ENCODE measurements around the gene NGFR.

The NGFR gene

DNA sequence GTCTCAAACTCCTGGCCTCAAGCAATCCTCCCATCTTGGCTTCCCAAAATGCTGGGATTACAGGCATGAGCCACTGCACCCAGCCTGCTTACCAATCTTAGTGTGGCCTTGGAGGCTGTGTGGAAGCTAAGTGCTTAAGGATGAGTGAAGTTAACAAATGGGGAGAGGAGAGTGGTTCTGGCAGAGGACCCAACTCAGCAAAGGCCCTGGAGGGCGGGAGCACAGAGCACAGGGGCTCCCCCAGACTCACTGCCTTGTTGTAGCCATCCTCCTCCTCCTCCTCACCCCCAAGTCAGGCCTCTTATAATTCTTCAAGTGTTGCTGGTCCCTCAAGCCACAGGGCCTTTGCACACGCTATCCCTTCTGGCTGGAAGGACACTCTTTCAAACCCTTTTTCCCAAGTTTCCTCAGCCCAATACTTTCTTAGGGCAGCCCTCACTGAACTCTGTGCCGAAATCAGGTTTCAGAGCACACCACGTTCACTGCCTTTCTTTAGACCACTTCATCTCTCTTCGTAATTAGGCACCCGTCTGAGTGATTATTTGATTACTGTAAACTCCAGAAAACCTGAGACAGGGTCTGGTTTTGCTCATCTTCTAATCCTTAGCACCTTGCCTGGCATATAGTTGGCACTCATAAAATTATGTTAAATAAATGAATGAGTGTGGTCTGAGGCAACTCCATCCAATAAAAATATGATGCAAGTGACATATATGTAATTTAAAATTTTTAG is 23.4 kb downstream of the NGFR start:
- DNase-seq: no peak

DNA sequence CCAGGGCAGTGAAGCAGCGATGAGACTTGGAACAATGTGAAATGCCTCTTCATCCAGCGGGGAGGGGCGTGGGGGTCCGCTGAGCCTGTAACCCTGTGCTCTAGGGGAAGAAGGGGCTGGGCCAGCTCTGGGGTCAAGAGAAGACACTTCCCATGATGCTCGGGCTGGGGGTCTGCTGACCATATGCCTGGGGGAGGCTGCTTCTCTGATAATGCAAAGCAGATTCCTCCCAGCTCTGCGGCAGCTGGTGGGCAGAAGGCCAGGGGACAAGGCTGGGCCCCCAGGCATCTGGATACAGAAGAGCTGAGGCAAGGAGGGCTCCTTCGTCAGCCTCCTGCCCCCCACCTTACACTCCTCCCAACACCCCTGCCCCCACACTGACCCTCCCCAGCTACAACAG is 24.7 kb downstream of the NGFR start:
- no peak for DNase-seq

DNA sequence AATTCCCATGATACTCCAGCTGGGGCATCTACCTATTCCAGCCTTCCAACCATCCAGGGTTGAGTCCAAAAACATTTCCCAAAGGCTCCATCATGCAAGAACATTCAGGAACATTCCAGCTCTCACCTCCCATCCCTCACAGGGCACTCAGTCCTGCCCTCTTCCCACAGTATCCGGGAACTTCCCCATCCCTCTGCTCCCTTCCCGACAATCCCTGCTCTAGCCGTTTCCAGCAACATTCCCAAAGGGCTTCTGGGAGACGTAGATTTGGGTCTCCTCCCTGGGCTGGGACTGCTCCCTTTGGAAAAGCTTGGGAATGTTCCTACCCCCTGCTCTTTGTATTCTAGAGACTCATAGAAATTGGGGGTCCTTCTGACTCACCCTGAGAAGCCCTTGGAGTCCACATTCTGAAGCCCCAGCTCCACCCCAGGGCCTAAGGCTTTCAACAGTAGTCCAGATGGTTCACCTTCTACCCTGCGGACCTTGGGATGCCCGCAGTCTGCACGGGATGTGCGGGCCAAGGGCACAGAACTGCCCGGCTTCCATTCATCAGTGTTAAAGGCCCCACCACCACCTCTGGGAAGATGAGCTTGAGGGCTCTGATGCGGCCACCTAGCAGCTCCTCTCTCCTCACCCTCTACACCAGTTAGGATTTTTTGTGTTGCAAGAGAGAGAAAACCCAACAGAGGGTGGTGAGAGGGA is 25.4 kb downstream of the NGFR start:
- DNase-seq: no peak

GRCh38 chr17:49521088-49521450 is 26.0 kb downstream of the NGFR start:
- DNase-seq: no peak

DNA sequence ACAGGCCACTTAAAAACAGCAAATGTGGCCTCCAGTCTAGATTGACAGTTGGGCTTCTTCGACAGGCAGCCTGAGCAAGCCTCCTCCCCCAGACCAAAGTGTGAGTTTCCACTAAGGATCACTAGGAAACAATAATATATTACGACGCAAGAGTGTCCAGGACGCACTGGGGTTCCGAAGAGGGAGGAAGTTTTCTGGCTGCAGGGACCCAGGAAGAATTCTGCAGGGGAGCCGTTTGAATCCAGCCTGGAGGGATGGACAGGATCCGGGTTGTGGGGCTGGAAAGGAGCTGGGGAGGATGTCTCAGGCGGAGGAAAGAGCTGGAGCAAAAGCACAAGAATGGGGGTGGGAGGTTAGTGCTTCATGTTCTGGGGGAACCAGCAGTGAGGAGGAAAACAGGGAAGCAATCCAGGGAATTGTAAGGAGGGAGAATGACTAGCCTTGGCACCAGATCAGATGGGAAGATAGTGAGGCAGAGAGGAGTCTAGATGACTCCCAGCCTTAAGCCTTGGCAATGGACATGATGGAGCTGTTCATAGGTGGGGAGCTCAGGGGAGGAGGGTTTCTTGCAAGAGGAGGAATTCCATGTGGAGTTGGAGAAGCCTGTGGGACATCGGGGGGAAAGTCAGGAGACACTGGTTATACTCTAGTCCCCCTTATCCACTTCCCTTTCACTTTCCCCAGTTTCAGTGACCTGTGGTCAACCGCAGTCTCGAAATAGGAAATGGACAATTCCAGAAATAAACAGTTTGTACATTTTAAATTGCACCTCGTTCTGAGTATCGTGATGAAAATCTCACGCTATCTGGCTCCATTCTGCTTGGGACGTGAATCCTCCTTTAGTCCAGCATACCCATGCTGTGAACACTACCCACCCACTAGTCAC is 26.6 kb downstream of the NGFR start:
- no peak for DNase-seq

- DNase-seq: no peak
These were observed 27.3 kb downstream of the NGFR start for GRCh38 chr17:49522357-49522890.

DNA sequence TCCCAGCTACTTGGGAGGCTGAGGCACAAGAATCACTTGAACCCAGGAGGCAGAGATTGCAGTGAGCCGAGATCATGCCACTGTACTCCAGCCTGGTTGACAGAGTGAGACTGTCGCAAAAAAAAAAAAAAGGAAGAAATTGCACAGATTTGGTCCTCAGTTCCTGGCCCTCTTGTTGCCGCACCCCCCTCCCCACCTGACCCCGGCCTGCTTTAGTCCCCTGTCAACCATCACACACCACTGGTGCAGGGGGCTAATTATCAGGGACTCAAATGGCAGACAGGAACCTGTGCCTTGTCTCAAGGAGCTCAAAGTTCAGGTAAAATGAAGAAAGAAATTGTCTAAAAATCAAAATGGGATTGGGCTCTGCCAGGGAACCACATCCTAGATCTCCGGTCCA is 28.1 kb downstream of the NGFR start:
- no peak for DNase-seq

DNA sequence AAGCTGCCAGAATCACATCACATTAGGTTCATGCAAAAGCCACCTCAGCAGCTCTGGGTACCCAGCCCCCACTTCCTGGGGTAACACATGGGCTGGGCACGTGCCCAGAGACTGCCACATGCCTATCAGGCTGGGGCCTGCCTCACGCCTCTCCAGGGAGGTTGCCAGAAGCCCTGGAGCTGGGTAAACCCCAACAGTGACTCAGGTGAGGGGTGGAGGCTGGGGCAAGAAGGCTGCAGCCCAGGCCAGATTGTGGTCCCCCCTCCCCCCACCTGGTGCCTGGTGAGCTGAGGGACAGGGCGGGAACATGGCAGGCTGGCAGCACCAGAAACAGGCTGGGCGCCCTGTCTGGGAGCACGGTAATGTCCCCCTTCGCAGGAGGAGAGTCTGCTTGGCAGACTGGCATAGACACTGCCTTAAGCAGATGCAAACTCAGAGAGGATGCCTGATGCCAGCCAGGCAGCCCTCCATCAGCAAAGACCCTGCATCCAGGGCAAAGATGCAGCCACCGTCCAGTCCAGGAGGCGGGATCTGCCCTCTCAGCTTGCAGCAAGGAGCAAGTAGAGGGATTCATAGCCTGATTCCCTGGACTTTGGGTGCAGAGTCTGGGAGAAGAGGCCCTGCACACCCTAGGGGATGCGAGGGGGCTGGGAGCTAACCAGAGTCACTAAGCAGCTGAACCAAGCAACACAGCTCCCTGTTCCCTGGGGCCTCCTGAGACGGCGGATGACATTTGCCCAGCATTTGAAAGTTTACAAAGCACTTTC is 28.8 kb downstream of the NGFR start:
- no peak for DNase-seq

DNA sequence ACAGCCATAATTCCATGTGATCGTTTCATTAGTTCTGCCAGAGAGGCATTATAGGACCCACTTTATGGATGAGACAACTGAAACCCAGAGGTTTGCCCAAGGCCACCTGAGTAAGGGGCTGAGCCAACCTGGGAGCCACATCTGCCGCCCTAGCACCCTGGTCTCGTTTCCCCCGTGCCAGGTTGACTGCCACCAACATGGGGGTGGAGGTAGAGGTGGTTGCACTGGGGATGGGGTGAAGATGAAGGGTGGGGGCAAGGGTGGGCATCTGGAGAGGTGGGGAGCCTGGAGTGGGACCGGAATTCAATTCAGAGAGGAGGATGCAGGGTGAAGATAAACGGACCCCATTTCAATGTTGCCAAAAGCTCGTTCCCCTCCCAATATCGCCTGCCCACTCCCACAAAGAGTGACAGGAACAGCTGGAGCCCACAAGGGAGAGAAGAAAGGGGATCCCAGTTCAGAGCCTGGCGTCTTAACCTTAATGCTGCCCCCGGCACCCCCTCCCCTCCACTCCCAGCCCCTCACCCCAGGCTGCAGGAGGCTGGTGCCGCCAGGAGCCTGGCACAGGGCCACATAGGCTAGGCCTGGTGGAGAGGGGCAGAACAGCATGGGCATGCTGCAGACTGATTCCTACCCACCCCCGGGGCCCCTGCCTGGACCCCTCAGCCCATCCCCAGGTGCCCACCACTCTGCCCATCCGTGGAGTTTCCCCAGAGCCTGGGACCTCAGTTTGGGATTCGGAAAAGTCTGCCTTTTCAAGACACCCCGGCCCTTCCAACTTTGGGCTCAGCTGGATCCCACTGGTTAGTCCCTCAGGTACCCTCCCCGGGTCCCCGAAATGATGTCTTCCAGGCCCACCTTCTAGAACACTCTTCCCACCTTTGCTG is 29.6 kb downstream of the NGFR start:
- DNase-seq: no peak

GRCh38 chr17:49525831-49526741 is 31.0 kb downstream of the NGFR start:
- DNase-seq: no peak

DNA sequence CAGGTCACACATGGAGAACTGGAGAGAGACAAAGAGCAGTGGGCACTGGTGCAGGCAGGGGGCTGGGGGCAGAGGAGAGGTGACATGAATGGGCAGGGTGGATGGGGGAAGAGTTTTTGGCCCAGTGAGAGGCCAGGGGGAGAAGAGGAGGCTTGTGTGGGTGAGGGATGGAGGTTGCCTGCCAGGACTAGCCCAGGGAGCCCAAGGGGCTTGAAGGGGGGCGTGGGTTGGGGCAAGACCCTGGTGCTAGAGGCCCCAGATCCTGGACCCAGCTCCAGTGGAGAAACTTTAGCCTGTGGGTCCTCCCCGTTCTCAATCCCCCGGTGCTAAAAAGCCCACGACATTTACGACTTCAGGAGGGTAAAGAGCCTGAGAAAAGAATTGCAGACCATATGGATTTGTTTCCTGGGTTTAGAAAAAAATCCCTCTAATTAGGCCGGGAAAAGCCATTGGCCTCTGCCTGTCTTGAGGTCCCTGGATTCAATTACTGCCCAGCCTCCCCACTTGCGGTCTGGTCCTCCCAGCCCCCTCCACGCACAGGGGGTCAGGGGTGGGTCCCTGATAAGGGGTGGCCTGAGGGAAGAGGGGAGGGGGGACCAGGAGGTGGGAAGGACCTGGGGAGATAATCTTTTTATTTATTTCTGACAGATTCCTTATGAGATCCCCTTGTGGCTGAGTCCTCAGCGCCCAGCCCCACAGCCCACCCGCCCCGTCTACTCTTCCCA is 33.0 kb downstream of the NGFR start:
- DNase-seq: no peak

- no peak for DNase-seq
These were observed 33.9 kb downstream of the NGFR start for GRCh38 chr17:49528966-49529365.

- DNase-seq: no peak
These were observed 35.0 kb downstream of the NGFR start for GRCh38 chr17:49530118-49530517.

DNA sequence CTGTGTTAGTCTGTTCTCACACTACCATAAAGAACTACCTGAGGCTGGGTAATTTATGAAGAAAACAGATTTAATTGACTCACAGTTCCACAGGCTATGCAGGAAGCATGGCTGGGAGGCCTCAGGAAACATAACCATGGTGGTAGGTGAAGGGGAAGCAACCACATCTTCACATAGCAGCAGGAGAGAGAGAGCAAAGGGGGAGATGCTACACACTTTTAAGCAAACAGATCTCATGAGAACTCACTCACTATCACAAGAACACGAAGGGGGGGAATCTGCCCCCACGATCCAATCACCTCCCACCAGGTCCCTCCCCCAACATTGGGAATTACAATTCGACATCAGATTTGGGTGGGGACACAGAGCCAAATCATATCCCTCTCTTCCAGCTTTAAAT is 48.8 kb downstream of the NGFR start:
- DNase-seq: no peak

DNA sequence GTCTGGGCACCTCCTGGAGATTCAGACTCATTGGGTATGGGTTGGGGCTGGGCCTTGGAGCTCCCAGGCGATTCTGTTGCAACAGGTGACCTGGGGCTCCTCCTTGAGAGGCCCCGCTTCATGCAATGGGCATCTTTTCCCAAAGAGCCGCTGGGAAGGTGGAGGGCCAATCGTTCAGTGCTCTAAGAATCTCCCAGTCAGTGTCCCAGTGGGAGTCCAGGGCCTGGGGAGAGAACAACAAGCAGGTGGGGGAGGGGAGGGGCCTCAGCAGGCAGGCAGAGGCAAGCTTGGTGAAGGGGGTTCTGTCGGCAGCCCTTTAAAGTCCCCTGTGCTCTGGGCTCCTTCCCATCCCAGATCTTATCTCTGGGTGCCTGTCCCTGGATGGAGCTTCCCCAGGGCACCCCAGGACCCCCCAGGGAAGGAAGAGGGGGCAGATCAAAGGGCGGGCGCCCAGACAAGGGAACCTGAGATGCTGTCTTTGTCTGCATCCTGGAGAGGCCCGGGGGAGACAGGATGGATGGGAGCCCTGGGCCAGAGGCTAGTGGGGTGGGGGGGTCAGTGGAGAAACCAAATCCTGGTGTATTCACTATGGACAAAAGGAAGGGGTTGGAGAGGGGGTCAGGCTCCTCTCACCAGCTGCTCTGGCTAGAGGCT is 50.0 kb downstream of the NGFR start:
- DNase-seq: no peak

- DNase-seq: no peak
These were observed 50.9 kb downstream of the NGFR start for GRCh38 chr17:49545806-49546545.

GRCh38 chr17:49546546-49547535 is 51.7 kb downstream of the NGFR start:
- DNase-seq: no peak

All from GDM1 (cell line).